LNCaP clone FGC (cell line): Measurements from ENCODE around the gene PI4KB.

Source experiments
- DNase-seq: peaks from one replicate; pipeline ENCODE4 v3.0.0-alpha.2; 2011; ENCODE audit warnings: low read depth
- H3K4me3 ChIP-seq: 2 replicates; pipeline ENCODE4 v1.5.1; 2011; ENCODE audit warnings: mild to moderate bottlenecking, low read depth, low read length, control low read depth
- TF ChIP-seq, protein P1 (sequence below): IDR thresholded peaks from 2 replicates; pipeline ENCODE4 v1.5.1; 2012; ENCODE audit warnings: mild to moderate bottlenecking; ENCODE audit not compliant: control insufficient read depth, insufficient read depth; ENCODE audit errors: extremely low read depth

The PI4KB gene

DNA sequence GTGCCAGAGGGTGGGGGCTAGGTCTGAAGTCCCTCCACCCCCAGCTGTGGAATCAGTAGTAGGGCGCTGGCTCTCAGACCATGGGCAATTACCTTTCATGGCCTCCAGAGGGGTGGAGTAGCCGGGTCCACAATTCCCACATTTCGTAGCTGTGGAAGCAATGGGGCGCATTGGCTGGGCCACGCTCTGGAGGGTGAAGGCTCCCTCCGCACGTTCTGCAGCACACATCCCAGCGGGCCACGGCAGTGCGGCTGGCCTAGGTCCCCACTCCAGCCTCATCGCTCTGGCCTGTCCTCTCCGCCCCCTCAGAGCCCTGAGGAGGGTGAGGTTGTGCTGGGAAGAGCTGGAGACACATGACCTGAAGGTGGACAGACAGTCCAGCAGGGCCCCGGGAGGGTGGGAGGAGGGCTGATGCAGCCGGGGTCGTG is 42.4 kb upstream of the PI4KB start:
- no peak overlapping the region for H3K4me3 ChIP-seq
- DNase-seq = no peak
- TF ChIP-seq, protein P1, sequence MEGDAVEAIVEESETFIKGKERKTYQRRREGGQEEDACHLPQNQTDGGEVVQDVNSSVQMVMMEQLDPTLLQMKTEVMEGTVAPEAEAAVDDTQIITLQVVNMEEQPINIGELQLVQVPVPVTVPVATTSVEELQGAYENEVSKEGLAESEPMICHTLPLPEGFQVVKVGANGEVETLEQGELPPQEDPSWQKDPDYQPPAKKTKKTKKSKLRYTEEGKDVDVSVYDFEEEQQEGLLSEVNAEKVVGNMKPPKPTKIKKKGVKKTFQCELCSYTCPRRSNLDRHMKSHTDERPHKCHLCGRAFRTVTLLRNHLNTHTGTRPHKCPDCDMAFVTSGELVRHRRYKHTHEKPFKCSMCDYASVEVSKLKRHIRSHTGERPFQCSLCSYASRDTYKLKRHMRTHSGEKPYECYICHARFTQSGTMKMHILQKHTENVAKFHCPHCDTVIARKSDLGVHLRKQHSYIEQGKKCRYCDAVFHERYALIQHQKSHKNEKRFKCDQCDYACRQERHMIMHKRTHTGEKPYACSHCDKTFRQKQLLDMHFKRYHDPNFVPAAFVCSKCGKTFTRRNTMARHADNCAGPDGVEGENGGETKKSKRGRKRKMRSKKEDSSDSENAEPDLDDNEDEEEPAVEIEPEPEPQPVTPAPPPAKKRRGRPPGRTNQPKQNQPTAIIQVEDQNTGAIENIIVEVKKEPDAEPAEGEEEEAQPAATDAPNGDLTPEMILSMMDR = no peak

GRCh38 chr1:151369302-151369610 is 42.0 kb upstream of the PI4KB start:
- no peak for DNase-seq
- TF ChIP-seq, protein P1 = no peak
- no peak overlapping the region for H3K4me3 ChIP-seq

DNA sequence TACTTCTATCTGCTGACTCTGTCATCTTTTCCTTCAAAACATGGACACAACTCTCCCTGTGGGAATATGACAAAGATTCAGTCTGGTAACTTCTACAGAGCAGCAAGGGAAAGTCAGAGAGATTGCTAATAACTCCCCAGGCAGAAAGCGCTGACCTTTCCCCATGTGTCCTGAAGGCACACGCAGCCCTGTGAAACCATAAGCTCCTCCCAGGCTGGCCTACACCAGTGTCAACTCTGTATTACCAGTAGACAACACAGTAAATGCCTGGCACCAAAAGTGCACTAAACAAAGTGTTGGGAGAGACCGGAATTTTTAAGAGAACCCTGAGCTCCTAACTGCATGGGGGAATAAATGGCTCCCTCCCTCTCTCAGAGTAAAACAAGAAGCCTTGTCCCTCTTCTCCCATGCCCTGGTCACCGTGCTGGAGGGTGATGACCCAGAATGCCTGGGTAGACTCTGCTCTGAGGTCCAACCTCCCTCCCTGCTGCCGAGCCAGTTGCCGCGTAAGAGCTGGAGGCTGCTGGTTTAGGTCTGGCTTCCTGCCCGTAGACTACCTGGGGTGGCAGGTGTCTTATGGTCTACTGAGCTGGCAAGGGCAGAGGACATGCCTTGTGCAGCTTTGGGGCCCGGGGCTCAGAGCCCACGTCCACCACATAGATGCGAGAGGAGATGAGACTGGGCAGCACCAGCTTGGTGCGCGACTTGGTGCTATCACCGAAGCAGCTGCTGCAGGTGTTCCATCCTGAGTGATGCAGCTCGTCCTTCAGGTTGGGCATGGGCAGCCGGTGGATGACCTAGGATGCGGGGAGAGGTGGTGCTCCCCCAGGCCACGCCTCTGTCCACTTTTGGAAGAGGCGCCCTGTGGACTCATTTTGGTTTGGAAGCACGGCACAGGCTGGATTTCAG is 41.4 kb upstream of the PI4KB start:
- no peak overlapping the region for H3K4me3 ChIP-seq
- DNase-seq = no peak
- TF ChIP-seq, protein P1 = no peak

DNA sequence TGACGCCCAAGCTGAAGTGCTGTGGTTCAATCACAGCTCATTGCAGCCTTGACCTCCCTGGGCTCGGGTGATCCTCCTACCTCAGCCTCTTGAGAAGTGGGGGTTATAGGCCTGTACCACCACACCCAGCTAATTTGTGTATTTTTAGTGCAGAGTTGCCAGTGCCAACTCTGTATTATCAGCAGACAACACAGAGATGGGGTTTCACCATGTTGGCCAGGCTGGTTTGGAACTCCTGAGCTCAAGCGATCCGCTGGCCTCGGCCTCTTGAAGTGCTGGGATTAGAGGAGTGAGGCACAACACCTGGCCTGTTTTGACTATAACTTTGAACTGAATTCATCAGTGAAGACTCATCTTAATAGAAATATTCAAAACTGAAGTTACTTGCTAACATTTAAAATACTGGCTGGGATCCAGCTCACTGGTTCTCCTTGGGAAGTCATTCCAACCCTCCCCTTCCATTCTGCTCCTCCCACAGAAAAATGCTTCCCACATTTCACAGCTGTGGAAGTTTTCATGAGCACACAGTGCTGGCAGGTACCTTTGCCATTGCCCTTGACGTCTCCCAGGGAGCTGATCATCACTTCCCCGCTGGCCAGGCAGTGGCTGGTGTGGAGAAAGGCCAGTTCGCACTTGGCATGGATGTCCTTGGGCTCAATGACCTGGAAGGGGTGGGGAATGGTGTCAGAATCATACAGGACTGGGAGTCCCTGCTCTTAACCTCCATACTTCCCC is 40.6 kb upstream of the PI4KB start:
- DNase-seq = no peak
- TF ChIP-seq, protein P1 = no peak
- no peak overlapping the region for H3K4me3 ChIP-seq

GRCh38 chr1:151364996-151365395 is 37.8 kb upstream of the PI4KB start:
- no peak overlapping the region for H3K4me3 ChIP-seq
- TF ChIP-seq, protein P1 = no peak
- DNase-seq = no peak

GRCh38 chr1:151362308-151363155 is 35.3 kb upstream of the PI4KB start:
- DNase-seq = no peak
- H3K4me3 ChIP-seq = no peak overlapping the region

More at GRCh38 chr1:151362308-151363155, 35.3 kb upstream of the PI4KB start:
- TF ChIP-seq, protein P1 = no peak
